Measurements from ENCODE around the gene C1QTNF1.

C1QTNF1 gene

GRCh38 chr17:79080349-79080748, 56.4 kb downstream of the C1QTNF1 start:
- no peak for DNase-seq (ENCODE audit: low read depth)

GRCh38 chr17:79080761-79081290, 56.9 kb downstream of the C1QTNF1 start:
- DNase-seq (ENCODE audit: low read depth): no peak

GRCh38 chr17:79081571-79082276, 57.8 kb downstream of the C1QTNF1 start:
- no peak for DNase-seq (ENCODE audit: low read depth)

GRCh38 chr17:79082311-79083190, 58.6 kb downstream of the C1QTNF1 start:
- DNase-seq (ENCODE audit: low read depth): no peak

GRCh38 chr17:79083191-79083971, 59.4 kb downstream of the C1QTNF1 start:
- no peak for DNase-seq (ENCODE audit: low read depth)

GRCh38 chr17:79084291-79085153, 60.6 kb downstream of the C1QTNF1 start:
- no peak for DNase-seq (ENCODE audit: low read depth)

GRCh38 chr17:79085154-79085920, 61.4 kb downstream of the C1QTNF1 start:
- no peak for DNase-seq (ENCODE audit: low read depth)

GRCh38 chr17:79085921-79086551, 62.1 kb downstream of the C1QTNF1 start:
- DNase-seq (ENCODE audit: low read depth): no peak

- no peak for DNase-seq (ENCODE audit: low read depth)
These were observed 62.8 kb downstream of the C1QTNF1 start for GRCh38 chr17:79086609-79087427.

GRCh38 chr17:79087428-79088143, 63.6 kb downstream of the C1QTNF1 start:
- DNase-seq (ENCODE audit: low read depth): no peak

GRCh38 chr17:79088247-79088996, 64.5 kb downstream of the C1QTNF1 start:
- DNase-seq (ENCODE audit: low read depth): no peak

- no peak for DNase-seq (ENCODE audit: low read depth)
These were observed 65.0 kb downstream of the C1QTNF1 start for GRCh38 chr17:79088997-79089328.

GRCh38 chr17:79089720-79090442, 65.9 kb downstream of the C1QTNF1 start:
- no peak for DNase-seq (ENCODE audit: low read depth)

- DNase-seq (ENCODE audit: low read depth): no peak
These were observed 66.7 kb downstream of the C1QTNF1 start for GRCh38 chr17:79090443-79091225.

GRCh38 chr17:79091226-79091670, 67.3 kb downstream of the C1QTNF1 start:
- DNase-seq (ENCODE audit: low read depth): no peak

GRCh38 chr17:79092567-79092966, 68.6 kb downstream of the C1QTNF1 start:
- DNase-seq (ENCODE audit: low read depth): no peak
